Measurements from ENCODE around the gene ANXA1. TPM values are rescaled to one million over a fixed set of nuclear protein-coding genes. Genes with fewer than 3 reads are reported as not detected.

The ANXA1 gene
- total RNA-seq, 1 experiment from 2014 or later: 72.0 TPM

GRCh38 chr9:73210886-73211666, 59.4 kb downstream of the ANXA1 start:
- CTCF ChIA-PET: no interaction called here
- POLR2A ChIA-PET: no interaction called here
- Histone ChIP-seq H3K27me3 (ENCODE audit: control insufficient read depth, insufficient read depth, low read length) (no peaks in the 10 kb centered on the region; the same call in 1 of the 2 replicates), H3K4me3 (ENCODE audit: low read depth in 2 of 2, low read length in 2 of 2) (no peak overlapping the region), H3K4me1 (ENCODE audit: control insufficient read depth, insufficient read depth, low read length) (no peaks in the 10 kb centered on the region), H3K27ac (ENCODE audit: low read length) (no peak overlapping the region), H3K36me3 (ENCODE audit: control insufficient read depth, insufficient read depth, low read length) (no peaks in the 10 kb centered on the region), H3K9me3 (ENCODE audit: control insufficient read depth, insufficient read depth, low read depth, low read length) (no peaks in the 10 kb centered on the region)
- no peak for TF ChIP-seq SIN3A (IDR thresholded peaks at IDR 0.05; ENCODE audit: borderline replicate concordance, insufficient read depth, low read depth, low read length)
- TF ChIP-seq REST (IDR thresholded peaks at IDR 0.05; ENCODE audit: insufficient read depth in 1 of 2, low read depth in 2 of 2, low read length in 1 of 2): no peak
- no peak for TF ChIP-seq POLR2AphosphoS5 (IDR thresholded peaks at IDR 0.05; ENCODE audit: low read depth, low read length)
- no peak for TF ChIP-seq CTCF (IDR thresholded peaks at IDR 0.05)
- no peak for TF ChIP-seq TCF7L2 (IDR thresholded peaks at IDR 0.05; ENCODE audit: low read depth, low read length)
- no TSS peak for BruUV-seq (replicated peaks)
- ATAC-seq (no peak), DNase-seq (ENCODE audit: low read depth, low spot score) (no peak)
- in situ Hi-C loops (cut with HindIII; ENCODE audit: low pct_unique_long_range_greater_than_20kb, low sequenced_read_pairs): no loop called here
- intact Hi-C loops (cut with micrococcal nuclease; ENCODE audit: unreplicated experiment): no loop called here

- no peak for TF ChIP-seq CTCF (IDR thresholded peaks at IDR 0.05)
- no peak for TF ChIP-seq REST (IDR thresholded peaks at IDR 0.05; ENCODE audit: insufficient read depth in 1 of 2, low read depth in 2 of 2, low read length in 1 of 2)
- no peak for TF ChIP-seq SIN3A (IDR thresholded peaks at IDR 0.05; ENCODE audit: borderline replicate concordance, insufficient read depth, low read depth, low read length)
- no peak for TF ChIP-seq POLR2AphosphoS5 (IDR thresholded peaks at IDR 0.05; ENCODE audit: low read depth, low read length)
- TF ChIP-seq TCF7L2 (IDR thresholded peaks at IDR 0.05; ENCODE audit: low read depth, low read length): no peak
- Histone ChIP-seq H3K27me3 (ENCODE audit: control insufficient read depth, insufficient read depth, low read length) (no peaks in the 10 kb centered on the region; the same call in 1 of the 2 replicates), H3K27ac (ENCODE audit: low read length) (no peak overlapping the region), H3K9me3 (ENCODE audit: control insufficient read depth, insufficient read depth, low read depth, low read length) (no peaks in the 10 kb centered on the region), H3K36me3 (ENCODE audit: control insufficient read depth, insufficient read depth, low read length) (no peaks in the 10 kb centered on the region), H3K4me3 (ENCODE audit: low read depth in 2 of 2, low read length in 2 of 2) (no peak overlapping the region), H3K4me1 (ENCODE audit: control insufficient read depth, insufficient read depth, low read length) (no peaks in the 10 kb centered on the region)
- intact Hi-C loops (cut with micrococcal nuclease; ENCODE audit: unreplicated experiment): no loop called here
- POLR2A ChIA-PET: no interaction called here
- CTCF ChIA-PET: no interaction called here
- BruUV-seq (replicated peaks): no TSS peak
- in situ Hi-C loops (cut with HindIII; ENCODE audit: low pct_unique_long_range_greater_than_20kb, low sequenced_read_pairs): no loop called here
- no peak for ATAC-seq
- DNase-seq (ENCODE audit: low read depth, low spot score): no peak
Observed at GRCh38 chr9:73213300-73213699, 61.6 kb downstream of the ANXA1 start.

Data from Panc1 (cell line).